ENCODE results near the gene PRKCSH. TPM values are rescaled to one million over a fixed set of nuclear protein-coding genes. Genes with fewer than 3 reads are reported as not detected.

PRKCSH gene
- total and polyA plus RNA-seq, 10 of the 15 experiments (the other 5 are each of a cell fraction or from before 2014, with no cell fraction given): 1.1 to 280 (median 44.1) TPM

GRCh38 chr19:11482384-11483050, 47.1 kb downstream of the PRKCSH start (continued):
- peak; percentile 83 to 99 (median 93); a peak in 5 of 6 replicates for TF ChIP-seq CTCF (IDR thresholded peaks at IDR 0.05 in 2 of 3, conservative IDR thresholded peaks at IDR 0.05 in 1 of 3; ENCODE audit: control insufficient read depth in 2 of 3, extremely low read depth in 1 of 3, insufficient read depth in 1 of 3, low read depth in 3 of 3, low read length in 3 of 3)
- no peak for TF ChIP-seq EED (IDR thresholded peaks at IDR 0.05; ENCODE audit: low read depth)
- TF ChIP-seq ZBTB4 (CRISPR knock-in tag; IDR thresholded peaks at IDR 0.05): 0 out of 2 replicates have a peak, but pooled peaks have one; percentile 26
- TF ChIP-seq RUNX3 (IDR thresholded peaks at IDR 0.05; ENCODE audit: low read length): peak; percentile 95
- no peak for TF ChIP-seq CUX1 (IDR thresholded peaks at IDR 0.05; ENCODE audit: insufficient replicate concordance, low read depth, low read length)
- peak; percentile 99 for TF ChIP-seq USF1 (IDR thresholded peaks at IDR 0.05; ENCODE audit: borderline replicate concordance, extremely low read length, insufficient read depth, low read depth, low read length)
- TF ChIP-seq POU2F2 (IDR thresholded peaks at IDR 0.05; ENCODE audit: borderline replicate concordance, low read depth, low read length): peak; percentile 66; the same call in 2 of the 3 replicates
- TF ChIP-seq REST (IDR thresholded peaks at IDR 0.05; ENCODE audit: low read depth, low read length): 0 out of 2 replicates have a peak, but pooled peaks have one; percentile 23
- peak; percentile 82 for TF ChIP-seq MXI1 (IDR thresholded peaks at IDR 0.05; ENCODE audit: low read depth, low read length)
- no peak for TF ChIP-seq PAX8 (IDR thresholded peaks at IDR 0.05)
- TF ChIP-seq ELK1 (IDR thresholded peaks at IDR 0.05; ENCODE audit: low read depth, low read length): peak; percentile 59; the same call in 1 of the 2 replicates

All from GM12878 (cell line).